ENCODE data around the gene CCNL2. TPM values are rescaled to one million over a fixed set of nuclear protein-coding genes. Genes with fewer than 3 reads are reported as not detected.
A peak's percentile ranks its signal among the peaks of the same experiment; 100 is the strongest.

CCNL2 gene
- total RNA-seq, 4 donors from 2014 or later: 31.6 to 248 (median 127) TPM

DNA sequence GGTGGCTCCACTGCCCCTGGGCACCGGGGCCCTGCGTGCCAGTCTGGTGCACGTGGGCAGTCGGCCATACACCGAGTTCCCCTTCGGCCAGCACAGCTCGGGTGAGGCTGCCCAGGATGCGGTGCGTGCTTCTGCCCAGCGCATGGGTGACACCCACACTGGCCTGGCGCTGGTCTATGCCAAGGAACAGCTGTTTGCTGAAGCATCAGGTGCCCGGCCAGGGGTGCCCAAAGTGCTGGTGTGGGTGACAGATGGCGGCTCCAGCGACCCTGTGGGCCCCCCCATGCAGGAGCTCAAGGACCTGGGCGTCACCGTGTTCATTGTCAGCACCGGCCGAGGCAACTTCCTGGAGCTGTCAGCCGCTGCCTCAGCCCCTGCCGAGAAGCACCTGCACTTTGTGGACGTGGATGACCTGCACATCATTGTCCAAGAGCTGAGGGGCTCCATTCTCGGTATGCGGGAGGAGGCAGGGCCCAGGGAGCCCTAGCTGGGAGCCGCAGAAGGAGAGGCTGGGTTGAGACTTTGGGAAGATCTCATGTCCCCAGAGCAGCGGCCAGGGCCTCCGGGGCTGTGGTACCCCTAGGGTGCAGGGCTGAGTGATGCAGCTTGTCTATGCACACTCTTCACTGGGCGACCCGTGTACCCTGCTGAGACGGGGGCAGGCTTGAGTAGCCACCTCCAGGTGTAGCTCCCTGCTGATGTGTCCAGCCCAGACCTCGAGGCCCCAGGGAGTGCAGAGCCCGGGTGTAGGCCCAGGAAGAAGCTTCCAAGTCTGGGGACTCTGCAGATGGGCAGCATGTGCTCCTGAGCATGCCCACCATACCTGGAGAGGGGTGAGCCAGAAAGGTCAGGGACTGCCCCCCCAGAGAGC is 38.1 kb upstream of the CCNL2 start:
- H3K27me3 ChIP-seq: no peaks in the 10 kb centered on the region
- H3K4me1 ChIP-seq: peaks cover 0 to 95% (median 64%) of the 10 kb centered on the region in 3 donors
- peaks cover 0 to 19% of the 10 kb centered on the region in 2 donors for H3K36me3 ChIP-seq
- no peaks in the 10 kb centered on the region for H3K9me3 ChIP-seq
- H3K27ac ChIP-seq: peak overlapping the region in 3 of 4 donors; percentile 94 to 97 (median 95)
- 60% methylated on average over 2 of the region's 31 CpGs; no CpG with 5 or more reads in 1 of the 2 donors for WGBS, 2 donors (ENCODE audit: low coverage in 1 of 2)
- TF ChIP-seq, protein P1, sequence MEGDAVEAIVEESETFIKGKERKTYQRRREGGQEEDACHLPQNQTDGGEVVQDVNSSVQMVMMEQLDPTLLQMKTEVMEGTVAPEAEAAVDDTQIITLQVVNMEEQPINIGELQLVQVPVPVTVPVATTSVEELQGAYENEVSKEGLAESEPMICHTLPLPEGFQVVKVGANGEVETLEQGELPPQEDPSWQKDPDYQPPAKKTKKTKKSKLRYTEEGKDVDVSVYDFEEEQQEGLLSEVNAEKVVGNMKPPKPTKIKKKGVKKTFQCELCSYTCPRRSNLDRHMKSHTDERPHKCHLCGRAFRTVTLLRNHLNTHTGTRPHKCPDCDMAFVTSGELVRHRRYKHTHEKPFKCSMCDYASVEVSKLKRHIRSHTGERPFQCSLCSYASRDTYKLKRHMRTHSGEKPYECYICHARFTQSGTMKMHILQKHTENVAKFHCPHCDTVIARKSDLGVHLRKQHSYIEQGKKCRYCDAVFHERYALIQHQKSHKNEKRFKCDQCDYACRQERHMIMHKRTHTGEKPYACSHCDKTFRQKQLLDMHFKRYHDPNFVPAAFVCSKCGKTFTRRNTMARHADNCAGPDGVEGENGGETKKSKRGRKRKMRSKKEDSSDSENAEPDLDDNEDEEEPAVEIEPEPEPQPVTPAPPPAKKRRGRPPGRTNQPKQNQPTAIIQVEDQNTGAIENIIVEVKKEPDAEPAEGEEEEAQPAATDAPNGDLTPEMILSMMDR (IDR thresholded peaks at IDR 0.05): no peak
- TF ChIP-seq EP300 (IDR thresholded peaks at IDR 0.05) (no peak), POLR2A (IDR thresholded peaks at IDR 0.05) (no peak), POLR2AphosphoS5 (IDR thresholded peaks at IDR 0.05) (no peak)
- H3K4me3 ChIP-seq: peak overlapping the region in 1 of 2 donors; percentile 71
- ATAC-seq: no peak

DNA sequence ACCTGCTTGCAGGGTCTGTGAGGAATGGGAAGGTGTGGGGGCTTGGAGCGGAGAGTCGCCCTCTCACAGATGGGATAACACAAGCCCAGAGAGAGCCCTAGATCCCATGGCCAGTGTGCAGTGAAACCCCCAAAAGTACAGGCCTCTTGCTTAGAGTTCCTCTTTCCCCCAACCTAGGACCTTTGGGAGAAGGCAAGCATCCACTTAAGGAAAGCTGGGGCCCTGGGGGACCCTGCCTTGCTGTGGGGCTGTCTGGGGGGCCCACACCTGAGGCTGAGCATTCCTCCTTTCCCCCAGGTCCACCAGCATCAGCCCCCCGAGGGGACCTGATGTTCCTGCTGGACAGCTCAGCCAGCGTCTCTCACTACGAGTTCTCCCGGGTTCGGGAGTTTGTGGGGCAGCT is 37.5 kb upstream of the CCNL2 start:
- H3K4me3 ChIP-seq: peak overlapping the region; percentile 34 to 71
- WGBS, 2 donors (ENCODE audit: low coverage in 1 of 2): no CpG with 5 or more reads among the region's 7 CpGs
- H3K36me3 ChIP-seq: peaks cover 0 to 19% of the 10 kb centered on the region in 2 donors
- peaks cover 0 to 95% (median 69%) of the 10 kb centered on the region in 3 donors for H3K4me1 ChIP-seq
- no peak for ATAC-seq
- peak overlapping the region in 3 of 4 donors; percentile 94 to 97 (median 95) for H3K27ac ChIP-seq
- H3K27me3 ChIP-seq: no peaks in the 10 kb centered on the region
- TF ChIP-seq POLR2AphosphoS5 (IDR thresholded peaks at IDR 0.05) (no peak), EP300 (IDR thresholded peaks at IDR 0.05) (no peak), POLR2A (IDR thresholded peaks at IDR 0.05) (no peak)
- TF ChIP-seq, protein P1 (IDR thresholded peaks at IDR 0.05): no peak
- H3K9me3 ChIP-seq: no peaks in the 10 kb centered on the region

DNA sequence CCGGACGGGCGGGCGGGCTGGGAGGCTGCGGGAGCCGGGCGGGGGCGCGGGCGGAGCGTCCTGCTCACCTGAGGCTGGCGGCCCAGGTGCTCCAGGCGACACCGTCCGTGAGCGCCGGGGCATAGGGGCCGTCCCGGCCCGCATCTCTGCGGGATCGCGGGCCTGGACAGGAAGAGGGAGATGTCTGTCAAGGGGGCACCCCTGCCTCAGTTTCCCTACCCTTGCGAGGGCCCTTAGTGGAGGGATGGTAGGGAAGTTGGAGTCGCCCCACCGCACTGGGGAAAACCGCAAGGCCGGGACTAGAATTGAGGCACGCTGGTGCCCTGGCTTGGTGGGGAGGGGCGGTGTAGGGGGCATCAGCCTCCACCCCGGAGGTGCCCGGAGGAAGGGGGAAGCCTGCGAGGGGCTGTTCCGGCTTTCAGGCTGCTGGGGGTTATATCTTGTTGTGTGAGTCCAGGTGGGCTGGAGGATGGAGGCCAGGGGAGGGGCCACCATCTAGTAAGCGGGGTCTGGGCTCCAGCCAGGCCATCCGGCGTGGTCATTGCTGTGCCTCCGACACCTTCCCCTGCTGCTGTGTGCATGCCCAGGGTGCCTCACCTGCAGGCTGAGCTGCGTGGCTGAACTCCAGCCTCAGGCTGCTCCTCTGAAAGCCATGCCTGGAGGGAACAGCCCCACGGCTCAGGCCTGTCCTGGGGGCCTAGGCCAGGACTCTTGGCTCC is 36.9 kb upstream of the CCNL2 start:
- Histone ChIP-seq H3K9me3 (no peaks in the 10 kb centered on the region), H3K4me3 (peak overlapping the region; percentile 34 to 71), H3K36me3 (peaks cover 0 to 19% of the 10 kb centered on the region in 2 donors), H3K4me1 (peaks cover 0 to 95% (median 69%) of the 10 kb centered on the region in 3 donors), H3K27me3 (no peaks in the 10 kb centered on the region), H3K27ac (peak overlapping the region; percentile 36 to 97 (median 94))
- ATAC-seq: no peak
- 19% methylated on average over 5 of the region's 40 CpGs; no CpG with 5 or more reads in 1 of the 2 donors for WGBS, 2 donors (ENCODE audit: low coverage in 1 of 2)
- TF ChIP-seq EP300 (IDR thresholded peaks at IDR 0.05) (no peak), POLR2A (IDR thresholded peaks at IDR 0.05) (no peak), POLR2AphosphoS5 (IDR thresholded peaks at IDR 0.05) (no peak)
- TF ChIP-seq, protein P1 (IDR thresholded peaks at IDR 0.05): no peak

DNA sequence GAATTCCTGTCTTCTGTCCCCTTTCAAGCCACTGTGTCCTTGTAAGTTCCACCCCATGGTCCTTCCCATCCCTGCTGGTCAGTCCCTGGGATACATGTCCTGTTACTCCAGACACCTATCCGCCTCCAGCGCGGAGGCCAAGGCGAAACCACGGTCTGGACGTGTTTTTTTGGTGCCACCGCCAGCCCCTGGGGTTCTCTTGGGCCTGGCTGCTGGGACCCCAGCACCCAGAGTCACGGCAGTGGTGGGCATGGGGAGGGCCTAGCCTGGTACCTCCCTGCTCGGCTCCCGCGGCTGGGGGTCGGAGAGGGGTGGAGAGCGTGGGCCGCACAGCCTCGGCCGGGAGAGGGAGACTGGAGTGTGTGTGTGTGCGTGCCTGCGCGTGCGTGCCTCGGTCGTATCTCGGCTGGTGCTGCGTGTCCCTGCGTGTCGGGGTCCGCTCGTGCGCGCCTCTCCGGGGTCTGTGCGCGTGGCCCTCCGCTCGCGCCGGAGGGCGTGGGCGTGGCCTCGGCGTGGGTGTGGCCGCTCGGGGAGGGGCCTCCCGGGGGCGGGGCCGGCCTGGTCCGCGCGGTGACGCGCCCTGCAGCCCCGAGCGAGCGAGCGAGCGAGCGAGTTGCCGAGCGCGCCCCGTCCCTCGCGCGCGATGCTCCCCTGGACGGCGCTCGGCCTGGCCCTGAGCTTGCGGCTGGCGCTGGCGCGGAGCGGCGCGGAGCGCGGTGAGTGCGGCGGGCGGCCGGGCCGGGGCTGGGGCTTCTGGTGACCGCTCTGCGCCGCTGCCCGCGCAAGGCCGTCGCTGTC is 36.2 kb upstream of the CCNL2 start, which contains the start of gene VWA1:
VWA1 (plus strand) TSS at position 585 of the 798 bp plus-strand sequence; CDS start at position 644, 59 bp downstream.
- H3K36me3 ChIP-seq: peaks cover 0 to 19% of the 10 kb centered on the region in 2 donors
- H3K4me3 ChIP-seq: peak within 1 kb of the TSS; percentile 34 to 71
- H3K27me3 ChIP-seq: no peaks in the 10 kb centered on the region
- ATAC-seq: peak; percentile 71
- H3K27ac ChIP-seq: peak within 1 kb of the TSS; percentile 79 to 97 (median 94)
- peaks cover 0 to 95% (median 71%) of the 10 kb centered on the region in 3 donors for H3K4me1 ChIP-seq
- TF ChIP-seq EP300 (IDR thresholded peaks at IDR 0.05): no peak
- TF ChIP-seq POLR2A (IDR thresholded peaks at IDR 0.05): peak in 1 of 2 donors; percentile 54
- TF ChIP-seq, protein P1 (IDR thresholded peaks at IDR 0.05): peak in 1 of 4 experiments; percentile 4
- peak; percentile 54 for TF ChIP-seq POLR2AphosphoS5 (IDR thresholded peaks at IDR 0.05)
- H3K9me3 ChIP-seq: no peaks in the 10 kb centered on the region
- WGBS, 2 donors (ENCODE audit: low coverage in 1 of 2): 20% methylated on average over 1 of the region's 89 CpGs; no CpG with 5 or more reads in 1 of the 2 donors

All from gastroesophageal sphincter (tissue), 4 donors.